Kidney (tissue), 14 donors: ENCODE data around the gene SLC26A1. TPM values are rescaled to one million over a fixed set of nuclear protein-coding genes. Genes with fewer than 3 reads are reported as not detected.

Source experiments
- DNase-seq, 5 donors: peaks; one replicate each; pipeline ENCODE4 v3.0.0-alpha.2; 2013 to 2020
- FAIRE-seq: peaks from 2 replicates; lab custom pipeline; 2012; peaks lifted over from hg19 to GRCh38; lab: Jason Lieb, UNC
- H3K27ac ChIP-seq, 2 donors: one replicate each; pipeline ENCODE4 v1.7.0; 2013; ENCODE audit warnings: low read depth in 2 of 2, low read length in 2 of 2, inconsistent platforms in 1 of 2
- H3K27me3 ChIP-seq: one replicate; pipeline ENCODE4 v1.7.1; 2013; ENCODE audit warnings: low read length, inconsistent platforms; ENCODE audit not compliant: control insufficient read depth, insufficient read depth
- H3K36me3 ChIP-seq, 3 donors: one replicate each; pipeline versions ENCODE4 v1.7.0 to v1.7.1; 2013; ENCODE audit warnings: low read length in 3 of 3, control low read depth in 1 of 3, inconsistent platforms in 1 of 3; ENCODE audit not compliant: insufficient read depth in 3 of 3, control insufficient read depth in 2 of 3
- H3K4me1 ChIP-seq, 3 donors: one replicate each; pipeline versions ENCODE4 v1.7.0 to v1.7.1; 2013; ENCODE audit warnings: low read length in 3 of 3, inconsistent platforms in 1 of 3, low read depth in 1 of 3; ENCODE audit not compliant: control insufficient read depth in 2 of 3, insufficient read depth in 2 of 3
- H3K4me3 ChIP-seq, 3 donors: one replicate each; pipeline versions ENCODE4 v1.7.0 to v1.8.1; 2013; ENCODE audit warnings: low read length in 3 of 3, control low read depth in 1 of 3, inconsistent platforms in 1 of 3
- H3K9ac ChIP-seq, 3 donors: one replicate each; pipeline versions ENCODE4 v1.7.0 to v1.7.1; 2013; ENCODE audit warnings: low read length in 3 of 3, control low read depth in 1 of 3, inconsistent platforms in 1 of 3
- H3K9me3 ChIP-seq, 3 donors: one replicate each; pipeline versions ENCODE4 v1.7.0 to v1.7.1; 2013; ENCODE audit warnings: low read length in 3 of 3, control low read depth in 1 of 3, inconsistent platforms in 1 of 3; ENCODE audit not compliant: control insufficient read depth in 2 of 3, insufficient read depth in 1 of 3
- intact Hi-C: fragments of 100-400 bp; cut with DNase I; formaldehyde crosslinking; loops from one replicate; pipeline ENCODE4 v1.11.1; 2022
- polyA plus RNA-seq: library from polyadenylated mRNA; stranded (reverse); fragments of 350-450 nt; fragmentation: Illumina TruSeq; extraction: RNeasy Lipid Tissue Mini Kit (QIAGEN cat#74804); gene quantifications from one replicate; pipeline ENCODE4 v1.2.3, GENCODE V29; 2014; ENCODE audit warnings: low read depth, low replicate concordance; ENCODE audit not compliant: insufficient read depth
- total RNA-seq: library from RNA; stranded (reverse); fragmentation: NEBNext Ultra II Directional; extraction: Animal tissue kit (Norgen Biotek cat#: 25700); gene quantifications from one replicate; pipeline ENCODE4 v1.2.1, GENCODE V29; 2021
- TF ChIP-seq, protein P1 (sequence below): IDR thresholded peaks from 3 replicates; pipeline ENCODE4 v1.5.1; 2012; ENCODE audit warnings: mild to moderate bottlenecking, moderate library complexity, borderline replicate concordance; ENCODE audit not compliant: insufficient read depth; ENCODE audit errors: extremely low read depth
- donor health status: control.
- donor health status: control.
- donor health status: control.
- donor health status: control.
- donor health status: control.
- donor health status: DM: yes; HTN: yes; CAD: no.
- donor health status: Normal renal cell carcinoma (clear cell type).

Gene SLC26A1
- total and polyA plus RNA-seq, 2 donors from 2014 or later = 2.9 to 10.2 TPM

DNA sequence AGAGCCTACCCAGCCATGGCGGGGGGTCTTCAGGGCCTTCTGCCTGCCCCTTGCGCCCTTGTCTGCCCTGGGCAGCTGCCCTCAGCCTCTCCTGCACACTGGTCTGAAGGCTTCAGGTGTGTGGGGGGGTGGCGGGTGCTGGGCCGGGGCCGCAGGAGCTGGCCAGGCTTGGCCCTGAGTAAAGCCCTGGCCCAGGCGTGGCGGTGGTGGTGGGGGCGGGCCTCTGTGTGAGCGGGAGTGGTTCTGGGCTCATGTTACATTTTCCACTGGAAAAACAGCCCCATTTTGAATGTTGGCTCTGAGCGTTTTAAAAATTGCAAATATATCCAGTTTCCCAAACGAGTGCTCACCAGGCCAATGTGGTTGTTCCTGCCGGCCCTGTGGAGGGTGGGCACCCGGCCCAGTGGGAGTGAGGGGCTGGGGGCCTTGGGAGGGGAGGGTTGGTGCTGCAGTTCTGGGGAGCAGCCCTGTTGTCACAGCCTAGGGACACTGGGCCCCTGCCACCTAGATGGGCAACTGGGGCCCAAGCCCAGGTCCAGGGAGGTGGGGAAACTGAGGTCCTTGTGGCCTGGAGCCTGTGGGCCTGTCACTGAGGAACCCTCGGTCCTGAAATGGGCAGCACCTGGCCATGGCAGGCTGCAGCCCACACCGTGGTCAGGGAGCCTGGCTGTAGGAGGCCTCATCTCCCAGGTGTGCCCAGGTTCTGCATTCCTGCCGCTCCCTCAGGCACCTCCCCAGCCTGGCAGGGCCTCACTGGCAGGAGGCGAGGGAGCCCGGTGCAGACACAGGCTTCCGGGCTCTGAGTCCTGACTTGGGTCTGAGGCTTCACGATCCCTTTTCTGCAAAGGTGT is 46.5 kb upstream of the SLC26A1 start:
- Histone ChIP-seq H3K4me1 (peaks cover 0 to 10% (median 2%) of the 10 kb centered on the region in 3 donors), H3K9ac (no peak overlapping the region), H3K4me3 (no peak overlapping the region), H3K36me3 (no peaks in the 10 kb centered on the region), H3K9me3 (no peaks in the 10 kb centered on the region), H3K27ac (no peak overlapping the region), H3K27me3 (peaks cover 4% of the 10 kb centered on the region)
- TF ChIP-seq, protein P1, sequence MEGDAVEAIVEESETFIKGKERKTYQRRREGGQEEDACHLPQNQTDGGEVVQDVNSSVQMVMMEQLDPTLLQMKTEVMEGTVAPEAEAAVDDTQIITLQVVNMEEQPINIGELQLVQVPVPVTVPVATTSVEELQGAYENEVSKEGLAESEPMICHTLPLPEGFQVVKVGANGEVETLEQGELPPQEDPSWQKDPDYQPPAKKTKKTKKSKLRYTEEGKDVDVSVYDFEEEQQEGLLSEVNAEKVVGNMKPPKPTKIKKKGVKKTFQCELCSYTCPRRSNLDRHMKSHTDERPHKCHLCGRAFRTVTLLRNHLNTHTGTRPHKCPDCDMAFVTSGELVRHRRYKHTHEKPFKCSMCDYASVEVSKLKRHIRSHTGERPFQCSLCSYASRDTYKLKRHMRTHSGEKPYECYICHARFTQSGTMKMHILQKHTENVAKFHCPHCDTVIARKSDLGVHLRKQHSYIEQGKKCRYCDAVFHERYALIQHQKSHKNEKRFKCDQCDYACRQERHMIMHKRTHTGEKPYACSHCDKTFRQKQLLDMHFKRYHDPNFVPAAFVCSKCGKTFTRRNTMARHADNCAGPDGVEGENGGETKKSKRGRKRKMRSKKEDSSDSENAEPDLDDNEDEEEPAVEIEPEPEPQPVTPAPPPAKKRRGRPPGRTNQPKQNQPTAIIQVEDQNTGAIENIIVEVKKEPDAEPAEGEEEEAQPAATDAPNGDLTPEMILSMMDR = no peak
- DNase-seq = peak in 4 of 5 donors; percentile 80 to 88 (median 86)
- intact Hi-C loops = no loop called here
- no peak for FAIRE-seq

DNA sequence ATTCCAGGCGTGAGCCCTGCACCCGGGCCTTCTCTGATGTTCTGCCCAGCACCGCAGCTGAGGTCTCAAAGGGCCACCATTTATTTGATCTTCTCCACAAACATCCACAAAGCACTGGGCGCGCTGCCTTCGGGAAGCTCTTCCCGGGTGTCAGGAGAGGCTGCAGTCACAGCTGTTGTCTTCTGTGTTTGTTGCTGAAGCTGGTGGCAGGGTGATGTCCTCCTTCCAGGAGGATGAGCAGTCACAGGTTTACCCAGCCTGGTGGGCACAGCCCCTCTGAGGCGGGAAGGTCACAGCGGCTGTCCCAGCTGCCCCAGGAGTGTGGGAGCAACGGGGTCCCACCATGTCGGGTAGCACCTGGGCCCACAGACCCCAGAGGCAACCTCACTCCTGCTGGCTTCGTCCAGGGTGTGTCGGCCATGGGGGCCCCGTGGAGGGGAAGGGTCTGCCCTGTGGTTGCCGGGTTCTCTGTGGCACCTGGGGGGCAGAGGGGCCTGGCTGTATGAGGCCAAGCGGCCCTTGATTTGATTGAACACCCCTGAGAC is 45.8 kb upstream of the SLC26A1 start:
- intact Hi-C loops = no loop called here
- Histone ChIP-seq H3K9ac (no peak overlapping the region), H3K4me3 (no peak overlapping the region), H3K27ac (no peak overlapping the region), H3K36me3 (no peaks in the 10 kb centered on the region), H3K9me3 (no peaks in the 10 kb centered on the region), H3K27me3 (peaks cover 4% of the 10 kb centered on the region), H3K4me1 (peaks cover 0 to 10% (median 2%) of the 10 kb centered on the region in 3 donors)
- FAIRE-seq (no peak), DNase-seq (no peak)
- TF ChIP-seq, protein P1 = no peak

DNA sequence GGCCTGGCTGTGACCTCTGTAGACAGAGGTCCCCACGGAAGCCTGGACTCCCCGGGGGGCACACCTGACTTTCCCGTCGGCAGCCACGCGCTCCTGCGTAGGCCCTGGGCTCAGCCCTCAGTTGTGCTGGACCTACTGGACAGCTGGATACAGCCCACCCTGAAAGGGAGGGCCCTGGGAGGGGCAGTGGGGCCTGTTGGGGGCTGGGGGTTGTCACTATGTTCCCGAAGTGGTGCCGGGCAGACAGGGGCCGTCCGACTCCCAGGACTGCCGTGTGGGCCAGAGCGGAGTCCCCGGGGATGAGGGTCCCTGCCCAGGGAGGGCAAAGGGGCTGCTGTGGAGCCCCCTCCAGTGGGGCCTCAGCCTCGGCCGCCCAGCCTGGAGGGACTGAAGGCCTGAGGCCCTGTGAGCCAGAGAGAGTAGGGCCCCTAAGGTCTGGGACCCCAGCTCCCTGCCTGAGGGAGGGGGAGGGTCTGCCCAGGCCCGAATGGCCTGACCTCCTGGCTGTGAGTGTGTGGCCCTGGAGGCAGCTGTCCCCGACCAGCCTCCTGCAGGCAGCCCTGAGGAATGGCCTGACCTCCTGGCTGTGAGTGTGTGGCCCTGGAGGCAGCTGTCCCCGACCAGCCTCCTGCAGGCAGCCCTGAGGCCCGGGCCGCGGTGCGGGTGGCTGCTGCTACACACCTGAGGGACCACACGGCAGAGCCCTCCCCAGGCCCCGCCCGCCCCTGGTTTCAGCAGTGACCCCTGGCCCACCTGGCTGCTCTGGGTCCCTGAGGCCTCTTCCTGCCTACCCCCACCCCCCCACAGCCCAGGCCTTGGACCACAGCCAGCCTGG is 44.0 kb upstream of the SLC26A1 start:
- FAIRE-seq = no peak
- no peaks in the 10 kb centered on the region for H3K36me3 ChIP-seq

More for the DNA sequence above, 44.0 kb upstream of the SLC26A1 start:
- Histone ChIP-seq H3K27ac (no peak overlapping the region), H3K27me3 (no peaks in the 10 kb centered on the region), H3K4me3 (no peak overlapping the region), H3K9ac (no peak overlapping the region), H3K9me3 (no peaks in the 10 kb centered on the region), H3K4me1 (peaks cover 0 to 4% (median 2%) of the 10 kb centered on the region in 3 donors)
- intact Hi-C loops = no loop called here
- DNase-seq = no peak
- TF ChIP-seq, protein P1 = no peak
